Endothelial cell (in vitro differentiated cells): ENCODE measurements around the gene PSMF1. TPM values are rescaled to one million over a fixed set of nuclear protein-coding genes. Genes with fewer than 3 reads are reported as not detected.
A peak's percentile ranks its signal among the peaks of the same experiment; 100 is the strongest.

ENCODE experiments used
- DNase-seq: peaks from one replicate; pipeline ENCODE4 v3.0.0; 2021; ENCODE audit warnings: low spot score
- H3K27ac Mint-ChIP-seq: one replicate; pipeline ENCODE4 v1.8.0; 2021; ENCODE audit warnings: mixed read lengths, inconsistent platforms; ENCODE audit not compliant: unreplicated experiment
- H3K27me3 Mint-ChIP-seq: one replicate; pipeline ENCODE4 v1.8.0; 2021; ENCODE audit warnings: mild to moderate bottlenecking, moderate library complexity, mixed read lengths, inconsistent platforms; ENCODE audit not compliant: unreplicated experiment
- H3K36me3 Mint-ChIP-seq: one replicate; pipeline ENCODE4 v1.8.0; 2021; ENCODE audit warnings: mild to moderate bottlenecking, low read depth, mixed read lengths, inconsistent platforms; ENCODE audit not compliant: unreplicated experiment
- H3K4me1 Mint-ChIP-seq: one replicate; pipeline ENCODE4 v1.8.0; 2021; ENCODE audit warnings: mild to moderate bottlenecking, mixed read lengths, inconsistent platforms; ENCODE audit not compliant: unreplicated experiment
- H3K4me3 Mint-ChIP-seq: one replicate; pipeline ENCODE4 v1.8.0; 2021; ENCODE audit warnings: mild to moderate bottlenecking, mixed read lengths, inconsistent platforms; ENCODE audit not compliant: unreplicated experiment
- H3K9me3 Mint-ChIP-seq: one replicate; pipeline ENCODE4 v1.8.0; 2021; ENCODE audit warnings: mixed read lengths, inconsistent platforms; ENCODE audit not compliant: unreplicated experiment
- total RNA-seq: library from RNA; stranded (reverse); fragmentation: NEBNext Ultra II Directional; extraction: Animal tissue kit (Norgen Biotek cat#: 25700); gene quantifications from one replicate; pipeline ENCODE4 v1.2.1, GENCODE V29; 2021; ENCODE audit not compliant: unreplicated experiment
- TF ChIP-seq, protein P1 (sequence below): fragments of 200-600 bp; sonication (generic); IDR thresholded peaks from one replicate; pipeline ENCODE4 v1.5.0; 2021; ENCODE audit warnings: antibody characterized with exemption; ENCODE audit not compliant: unreplicated experiment

Gene PSMF1
- total RNA-seq, 1 donor from 2014 or later, result 91.7 TPM

- Mint-ChIP-seq H3K4me3 (peak overlapping the region; percentile 20), H3K9me3 (no peaks in the 10 kb centered on the region), H3K36me3 (peaks cover 67% of the 10 kb centered on the region), H3K4me1 (peaks cover 27% of the 10 kb centered on the region), H3K27me3 (no peaks in the 10 kb centered on the region), H3K27ac (no peak overlapping the region)
- TF ChIP-seq, protein P1, sequence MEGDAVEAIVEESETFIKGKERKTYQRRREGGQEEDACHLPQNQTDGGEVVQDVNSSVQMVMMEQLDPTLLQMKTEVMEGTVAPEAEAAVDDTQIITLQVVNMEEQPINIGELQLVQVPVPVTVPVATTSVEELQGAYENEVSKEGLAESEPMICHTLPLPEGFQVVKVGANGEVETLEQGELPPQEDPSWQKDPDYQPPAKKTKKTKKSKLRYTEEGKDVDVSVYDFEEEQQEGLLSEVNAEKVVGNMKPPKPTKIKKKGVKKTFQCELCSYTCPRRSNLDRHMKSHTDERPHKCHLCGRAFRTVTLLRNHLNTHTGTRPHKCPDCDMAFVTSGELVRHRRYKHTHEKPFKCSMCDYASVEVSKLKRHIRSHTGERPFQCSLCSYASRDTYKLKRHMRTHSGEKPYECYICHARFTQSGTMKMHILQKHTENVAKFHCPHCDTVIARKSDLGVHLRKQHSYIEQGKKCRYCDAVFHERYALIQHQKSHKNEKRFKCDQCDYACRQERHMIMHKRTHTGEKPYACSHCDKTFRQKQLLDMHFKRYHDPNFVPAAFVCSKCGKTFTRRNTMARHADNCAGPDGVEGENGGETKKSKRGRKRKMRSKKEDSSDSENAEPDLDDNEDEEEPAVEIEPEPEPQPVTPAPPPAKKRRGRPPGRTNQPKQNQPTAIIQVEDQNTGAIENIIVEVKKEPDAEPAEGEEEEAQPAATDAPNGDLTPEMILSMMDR, result no peak
- DNase-seq, result no peak
Measured at GRCh38 chr20:1165521-1165920, 47.1 kb downstream of the PSMF1 start.

DNA sequence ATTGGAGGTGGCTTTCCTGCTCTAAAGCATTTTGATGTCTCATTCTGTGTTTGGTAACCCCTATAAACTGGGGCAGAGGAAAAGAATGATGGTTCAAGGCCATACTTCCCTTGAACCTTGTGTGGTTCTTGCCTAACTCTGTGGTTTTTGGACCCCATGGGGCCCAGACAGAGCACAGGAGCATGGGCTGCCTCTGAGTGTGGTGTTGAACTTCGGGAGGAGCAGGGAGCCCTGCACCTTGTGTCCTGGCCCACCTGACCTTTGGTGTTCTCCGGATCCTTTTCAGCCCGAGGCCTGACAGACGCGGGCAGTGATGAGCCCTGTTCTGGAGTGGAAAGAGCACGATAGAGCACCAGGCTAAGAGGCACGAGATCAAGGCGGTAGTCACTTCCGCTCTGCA lies 47.5 kb downstream of the PSMF1 start:
- H3K9me3 Mint-ChIP-seq, result no peaks in the 10 kb centered on the region
- no peaks in the 10 kb centered on the region for H3K27me3 Mint-ChIP-seq
- peaks cover 27% of the 10 kb centered on the region for H3K4me1 Mint-ChIP-seq
- no peak for DNase-seq
- no peak overlapping the region for H3K4me3 Mint-ChIP-seq
- no peak overlapping the region for H3K27ac Mint-ChIP-seq
- H3K36me3 Mint-ChIP-seq, result peaks cover 63% of the 10 kb centered on the region
- TF ChIP-seq, protein P1, result no peak

DNA sequence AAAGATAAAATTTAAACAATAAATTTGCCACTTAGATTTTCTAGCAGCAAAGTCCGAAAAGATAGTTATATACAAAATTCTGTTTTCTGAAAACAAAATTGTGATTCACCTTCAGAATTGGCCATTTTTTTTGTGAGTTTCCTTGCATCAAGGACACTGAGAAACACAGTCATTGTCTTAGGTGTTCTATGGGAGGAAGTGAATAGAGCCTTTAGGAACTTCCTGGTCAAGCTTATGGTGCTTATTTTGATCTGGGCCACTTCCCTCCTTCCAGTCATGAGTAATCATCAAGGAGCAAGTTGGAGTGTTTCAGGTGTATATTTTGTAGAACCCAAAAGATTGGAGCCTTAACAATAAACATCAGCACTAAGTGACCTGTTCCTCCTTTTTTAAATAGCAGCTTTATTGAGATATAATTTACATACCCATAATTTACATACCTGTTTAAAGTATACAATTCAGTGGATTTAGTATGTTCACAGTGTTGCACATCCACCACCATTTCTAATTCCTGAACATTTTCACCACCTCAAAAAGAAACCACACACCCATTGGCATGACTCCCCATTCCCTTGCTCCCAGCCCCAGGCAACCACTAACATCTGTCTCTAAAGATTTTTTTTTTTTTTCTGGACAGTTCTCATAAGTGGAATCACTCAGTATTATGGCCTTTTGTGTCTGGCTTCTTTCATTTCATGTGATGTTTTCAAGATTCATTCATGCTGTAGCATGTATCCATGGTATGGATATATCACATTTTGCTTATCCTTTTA lies 48.7 kb downstream of the PSMF1 start:
- H3K4me3 Mint-ChIP-seq, result peak overlapping the region; percentile 56
- no peaks in the 10 kb centered on the region for H3K27me3 Mint-ChIP-seq
- TF ChIP-seq, protein P1, result no peak
- peak overlapping the region; percentile 38 for H3K27ac Mint-ChIP-seq
- no peaks in the 10 kb centered on the region for H3K9me3 Mint-ChIP-seq
- peaks cover 61% of the 10 kb centered on the region for H3K36me3 Mint-ChIP-seq
- peaks cover 27% of the 10 kb centered on the region for H3K4me1 Mint-ChIP-seq
- no peak for DNase-seq

DNA sequence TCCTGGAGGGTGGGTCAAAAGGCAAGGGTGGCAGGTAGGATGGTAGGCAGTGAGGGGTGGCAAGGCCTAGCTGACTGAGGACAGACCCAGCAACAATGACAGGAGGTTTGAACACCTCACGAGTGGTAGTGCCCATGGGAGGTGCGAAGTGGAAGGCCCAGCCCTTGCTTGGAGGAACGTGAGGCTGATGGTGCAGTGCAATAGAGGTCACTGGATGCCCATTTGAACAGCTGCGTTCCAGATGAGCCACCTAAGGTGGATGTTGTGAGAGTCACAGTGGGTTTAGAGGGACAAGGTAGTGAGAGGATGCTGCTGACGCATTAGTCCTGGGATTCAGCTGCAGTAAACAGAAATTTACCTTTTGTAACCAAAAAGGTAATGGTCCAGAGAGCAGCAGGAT lies 50.8 kb downstream of the PSMF1 start:
- Mint-ChIP-seq H3K36me3 (peaks cover 61% of the 10 kb centered on the region), H3K27me3 (no peaks in the 10 kb centered on the region), H3K4me3 (no peak overlapping the region), H3K9me3 (no peaks in the 10 kb centered on the region), H3K4me1 (peaks cover 27% of the 10 kb centered on the region), H3K27ac (no peak overlapping the region)
- TF ChIP-seq, protein P1, result no peak
- no peak for DNase-seq

DNA sequence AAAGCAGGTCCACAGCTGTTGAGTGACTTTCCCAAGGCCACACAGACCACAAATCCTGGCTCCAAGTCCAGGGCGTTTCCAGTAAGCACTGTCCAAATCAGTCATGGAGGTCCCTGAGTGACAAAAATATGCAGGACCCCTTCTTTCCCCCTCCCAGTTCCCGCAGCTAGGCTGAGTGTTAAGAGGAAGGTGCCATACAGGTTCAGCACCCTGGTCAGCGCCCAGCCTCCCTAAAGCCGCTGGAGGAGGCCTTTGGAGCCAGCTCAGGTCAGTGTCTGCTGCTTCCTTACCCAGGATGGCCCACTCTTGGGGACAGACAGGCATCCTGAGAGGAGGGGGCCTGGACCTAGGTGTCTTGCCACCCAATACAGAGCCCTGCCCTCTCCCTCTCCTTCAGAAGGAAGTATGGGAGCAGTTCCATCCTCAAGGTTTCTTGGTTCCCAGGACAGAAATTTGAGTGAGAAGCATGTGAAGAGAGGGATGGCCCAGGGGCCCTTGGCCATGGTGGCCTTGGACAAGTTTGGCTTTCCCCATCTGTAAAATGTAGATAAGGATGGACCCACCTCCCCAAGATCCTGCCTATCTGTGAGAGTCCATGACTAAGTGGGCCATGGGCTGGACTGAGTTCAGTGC lies 53.2 kb downstream of the PSMF1 start:
- TF ChIP-seq, protein P1, result no peak
- Mint-ChIP-seq H3K36me3 (peaks cover 44% of the 10 kb centered on the region), H3K27me3 (peaks cover 4% of the 10 kb centered on the region), H3K27ac (no peak overlapping the region), H3K4me3 (no peak overlapping the region), H3K9me3 (no peaks in the 10 kb centered on the region), H3K4me1 (peaks cover 18% of the 10 kb centered on the region)
- DNase-seq, result peak; percentile 60
